Erythroblast (primary cell): ENCODE data around the gene SLC6A1.

Source experiments
- GATA1 ChIP-seq: IDR thresholded peaks from 2 replicates; pipeline ENCODE4 v1.6.1; 2011; ENCODE audit warnings: low read depth, mild to moderate bottlenecking, control low read depth, low read length, moderate library complexity
- POLR2A ChIP-seq: IDR thresholded peaks from 2 replicates; pipeline ENCODE4 v1.6.1; 2011; ENCODE audit warnings: mild to moderate bottlenecking, low read length

GRCh38 chr3:10974746-10975375, 17.7 kb upstream of the SLC6A1 start:
- TF ChIP-seq POLR2A = no peak
- TF ChIP-seq GATA1 = no peak
